Fibroblast of skin of right biceps (primary cell): Measurements from ENCODE around the gene LRRC40.
"Not testable (repeated sequence)": the region's sequence is repeated elsewhere in the genome, so short reads cannot be mapped to it uniquely, and the experiment has no call there.

Source experiments
- DNase-seq: peaks from one replicate; pipeline ENCODE4 v3.0.0-alpha.2; 2013

LRRC40 gene

GRCh38 chr1:70205434-70206118 lies at the start of gene LRRC40:
Gene LRRC40, minus strand, starts transcription at chr1:70205579. Its CDS starts 39 bp downstream, at chr1:70205540.
- peak; percentile 96 for DNase-seq

- no peak for DNase-seq
Measured at GRCh38 chr1:70248729-70249128, 43.4 kb upstream of the LRRC40 start.

GRCh38 chr1:70247768-70248167 lies 42.4 kb upstream of the LRRC40 start:
- DNase-seq: no peak

- DNase-seq: no peak
Measured at GRCh38 chr1:70247122-70247521, 41.7 kb upstream of the LRRC40 start.

GRCh38 chr1:70239940-70240339 lies 34.6 kb upstream of the LRRC40 start:
- DNase-seq: no peak

GRCh38 chr1:70234733-70235132 lies 29.4 kb upstream of the LRRC40 start:
- DNase-seq: no peak

- DNase-seq: no peak
Measured at GRCh38 chr1:70231475-70231874, 26.1 kb upstream of the LRRC40 start.

GRCh38 chr1:70228670-70229069 lies 23.3 kb upstream of the LRRC40 start:
- no peak for DNase-seq

GRCh38 chr1:70227439-70227838 lies 22.1 kb upstream of the LRRC40 start:
- DNase-seq: no peak

- DNase-seq: no peak
Measured at GRCh38 chr1:70224954-70225353, 19.6 kb upstream of the LRRC40 start.

GRCh38 chr1:70222716-70223235 lies 17.4 kb upstream of the LRRC40 start:
- no peak for DNase-seq

- peak; percentile 95 for DNase-seq
Measured at GRCh38 chr1:70221238-70222121, 16.1 kb upstream of the LRRC40 start, which contains the start of gene SRSF11. Gene SRSF11, plus strand, starts transcription at chr1:70221380. Its CDS starts 257 bp downstream, at chr1:70221637.

GRCh38 chr1:70220517-70221237 lies 15.3 kb upstream of the LRRC40 start:
- DNase-seq: no peak

GRCh38 chr1:70220015-70220414 lies 14.6 kb upstream of the LRRC40 start:
- DNase-seq: no peak

GRCh38 chr1:70211541-70211940 lies 6.2 kb upstream of the LRRC40 start:
- DNase-seq: peak; percentile 27

- DNase-seq: no peak
Measured at GRCh38 chr1:70210820-70211219, 5.4 kb upstream of the LRRC40 start.

- DNase-seq: no peak
Measured at GRCh38 chr1:70208292-70208691, 2.9 kb upstream of the LRRC40 start.

- no peak for DNase-seq
Measured at GRCh38 chr1:70207492-70207891, 2.1 kb upstream of the LRRC40 start.

- DNase-seq: not testable (repeated sequence)
Measured at GRCh38 chr1:70206833-70207232, 1.5 kb upstream of the LRRC40 start.

GRCh38 chr1:70205071-70205433 lies 327 bp downstream of the LRRC40 start:
- no peak for DNase-seq

GRCh38 chr1:70204600-70204999 lies 779 bp downstream of the LRRC40 start:
- DNase-seq: no peak

GRCh38 chr1:70204139-70204538 lies 1.2 kb downstream of the LRRC40 start:
- no peak for DNase-seq

GRCh38 chr1:70202173-70202758 lies 3.1 kb downstream of the LRRC40 start:
- DNase-seq: no peak
